ENCODE measurements around the gene ZNF474.

ZNF474 gene

DNA sequence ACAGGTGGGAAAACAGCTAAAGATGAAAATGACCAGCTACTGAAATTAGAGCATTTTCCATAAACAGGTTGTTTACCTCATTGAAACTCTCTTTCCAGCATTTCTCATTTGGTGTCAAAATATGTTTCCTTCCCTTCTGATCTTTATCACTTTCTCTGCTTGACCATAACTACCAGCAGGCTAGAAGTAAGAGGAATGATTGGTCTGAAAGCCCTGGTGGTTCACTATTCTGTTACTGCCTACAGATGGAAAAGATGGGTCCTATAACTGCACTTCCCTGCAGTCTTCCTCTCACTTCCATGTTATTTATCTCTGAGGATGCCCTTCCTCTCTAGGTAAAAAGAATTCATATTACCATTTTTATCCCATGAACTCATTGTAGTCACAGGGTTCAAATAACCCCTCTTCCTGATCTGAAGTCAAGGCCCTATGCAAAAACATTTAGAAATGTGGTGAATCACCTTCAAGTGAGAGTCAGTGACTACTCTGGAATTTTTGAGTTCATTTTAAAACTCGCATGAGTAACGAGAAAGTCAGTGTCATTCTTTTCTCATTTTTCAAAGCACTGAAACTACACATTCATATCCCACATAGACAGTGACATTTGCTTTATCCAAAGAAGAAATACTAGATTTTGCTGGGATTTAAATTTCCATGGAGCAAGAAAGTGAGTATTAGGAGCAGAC, 51.7 kb downstream of the ZNF474 start:
- no peak for DNase-seq (ENCODE audit: low read depth, low spot score)

DNA sequence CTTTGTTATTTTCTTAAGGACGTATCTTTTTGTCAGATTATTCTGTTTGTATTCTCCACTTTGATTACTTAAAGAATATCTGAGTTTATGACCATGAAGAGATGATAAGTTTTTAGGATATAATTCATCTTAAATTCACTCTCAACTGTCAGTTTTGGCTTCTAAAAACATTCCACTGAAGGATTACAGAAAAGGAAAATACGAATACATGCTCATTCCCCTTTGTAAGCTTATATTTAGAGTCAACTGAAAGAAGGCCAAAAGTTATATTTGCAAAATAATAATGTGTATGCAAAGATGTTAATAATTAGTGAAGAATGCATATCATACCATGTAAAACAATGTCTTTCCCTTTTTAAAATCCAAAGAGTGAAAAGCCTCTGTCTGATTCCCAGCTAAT, 52.5 kb downstream of the ZNF474 start:
- DNase-seq (ENCODE audit: low read depth, low spot score) = no peak

DNA sequence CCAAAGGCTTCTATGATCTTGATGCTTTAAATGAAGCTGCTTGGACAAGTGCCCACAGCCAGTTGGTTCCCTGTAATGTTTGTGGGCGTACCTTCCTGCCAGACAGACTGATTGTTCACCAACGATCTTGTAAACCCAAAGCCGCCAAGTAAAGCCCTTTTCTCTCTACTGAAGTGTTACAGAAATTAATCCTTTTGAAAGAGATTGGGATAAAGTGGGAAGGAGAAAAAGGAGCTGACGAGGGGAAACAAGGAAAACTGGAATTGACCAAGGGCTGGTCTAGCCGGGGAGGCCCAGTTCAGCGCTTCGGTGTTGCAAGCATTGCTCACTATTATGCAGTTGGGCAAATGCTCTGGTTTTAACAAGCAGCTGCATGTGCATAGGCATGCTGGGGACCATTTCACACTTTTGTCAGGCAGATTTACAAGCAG, 53.2 kb downstream of the ZNF474 start:
- no peak for DNase-seq (ENCODE audit: low read depth, low spot score)

- no peak for DNase-seq (ENCODE audit: low read depth, low spot score)
Observed at GRCh38 chr5:122183098-122183787, 53.9 kb downstream of the ZNF474 start.

- no peak for DNase-seq (ENCODE audit: low read depth, low spot score)
Observed at GRCh38 chr5:122183788-122184170, 54.4 kb downstream of the ZNF474 start.

GRCh38 chr5:122184676-122185255, 55.4 kb downstream of the ZNF474 start:
- no peak for DNase-seq (ENCODE audit: low read depth, low spot score)

- DNase-seq (ENCODE audit: low read depth, low spot score) = no peak
Observed at GRCh38 chr5:122187426-122187825, 58.1 kb downstream of the ZNF474 start.

GRCh38 chr5:122190156-122190555, 60.8 kb downstream of the ZNF474 start:
- DNase-seq (ENCODE audit: low read depth, low spot score) = no peak

DNA sequence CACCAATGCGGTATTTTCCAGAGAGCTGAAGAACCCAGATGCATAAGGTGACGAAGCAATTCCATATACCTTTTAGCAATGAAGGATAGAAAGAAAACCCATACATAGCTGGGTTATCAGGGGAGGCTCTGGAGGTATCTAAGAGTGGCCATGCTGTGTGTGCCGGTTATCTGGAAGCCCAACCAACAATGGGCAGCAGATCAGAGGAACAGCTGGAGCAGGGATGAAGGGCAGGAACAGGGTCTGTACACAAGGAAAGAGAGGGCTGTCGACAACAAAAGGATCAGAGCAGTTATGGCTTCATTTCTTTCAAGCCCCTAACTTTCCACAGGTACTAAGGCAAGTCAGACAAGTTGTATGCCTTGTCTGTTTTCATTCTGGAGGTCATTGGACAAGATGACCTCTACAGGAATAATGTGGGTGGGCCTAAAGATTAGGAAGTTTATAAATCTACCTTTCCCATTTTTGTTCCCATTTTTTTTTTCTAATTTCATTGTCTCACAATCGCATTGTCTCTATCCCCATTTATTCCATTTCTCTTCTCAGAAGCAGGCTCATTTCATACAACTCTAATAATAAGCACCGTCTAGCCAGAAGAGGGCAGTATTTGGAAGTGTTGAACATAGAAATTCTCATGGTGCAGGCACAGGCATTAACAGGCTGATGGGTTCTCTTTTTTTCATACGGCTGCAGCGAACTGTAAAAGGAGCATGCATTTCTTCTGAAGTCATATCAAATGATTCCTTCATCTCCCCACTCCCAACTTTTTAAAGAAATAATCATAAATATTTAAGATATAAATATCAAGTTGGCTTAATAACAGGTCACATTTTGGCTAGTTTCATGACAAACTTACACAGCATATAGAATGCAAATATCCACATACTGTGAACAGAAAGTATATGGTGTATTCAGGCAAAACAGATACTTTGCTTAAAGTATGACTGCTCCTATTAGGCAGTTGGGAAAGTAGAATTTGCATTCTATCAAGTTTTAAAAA, 63.5 kb downstream of the ZNF474 start:
- no peak for DNase-seq (ENCODE audit: low read depth, low spot score)

DNA sequence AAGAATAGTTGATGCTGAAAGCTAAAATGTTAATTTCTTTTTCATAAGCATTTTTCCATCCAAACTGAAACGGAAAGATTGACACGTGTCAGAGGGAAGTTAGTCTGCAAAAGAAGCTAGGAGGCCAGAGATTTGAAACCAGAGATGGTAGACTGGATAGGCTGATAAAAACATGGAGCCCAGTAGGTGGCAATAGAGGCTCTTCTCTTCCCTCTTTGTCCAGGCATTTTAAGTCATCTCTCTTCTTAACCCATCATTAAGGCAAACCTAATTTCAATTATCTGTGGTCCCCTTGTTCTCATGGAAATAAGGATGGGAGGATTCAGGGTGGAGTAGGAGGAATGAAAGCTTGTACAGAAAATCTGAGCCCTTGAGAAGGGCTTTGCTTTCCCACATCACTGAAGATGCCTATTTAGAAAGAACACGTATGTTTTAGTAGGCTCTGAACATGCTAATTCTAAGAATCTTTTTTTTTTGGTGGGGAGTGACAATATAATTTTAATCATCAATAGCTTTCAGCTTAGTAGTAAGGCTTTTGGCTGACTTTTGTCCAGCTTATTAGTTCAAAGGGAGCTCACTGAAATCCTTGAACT, 66.6 kb downstream of the ZNF474 start:
- no peak for DNase-seq (ENCODE audit: low read depth, low spot score)

GRCh38 chr5:122199146-122199545, 69.8 kb downstream of the ZNF474 start:
- DNase-seq (ENCODE audit: low read depth, low spot score) = no peak

- DNase-seq (ENCODE audit: low read depth, low spot score) = no peak
Observed at GRCh38 chr5:122200450-122200849, 71.1 kb downstream of the ZNF474 start.

- DNase-seq (ENCODE audit: low read depth, low spot score) = no peak
Observed at GRCh38 chr5:122200865-122201264, 71.5 kb downstream of the ZNF474 start.

GRCh38 chr5:122201365-122201764, 72.0 kb downstream of the ZNF474 start:
- DNase-seq (ENCODE audit: low read depth, low spot score) = no peak

- DNase-seq (ENCODE audit: low read depth, low spot score) = no peak
Observed at GRCh38 chr5:122202952-122203351, 73.6 kb downstream of the ZNF474 start.

Data from brain pericyte (primary cell).